ENCODE measurements around the gene SGK1.
"Not testable (repeated sequence)": the region's sequence is repeated elsewhere in the genome, so short reads cannot be mapped to it uniquely, and the experiment has no call there.

Gene SGK1

GRCh38 chr6:134276891-134277377 lies 41.0 kb downstream of the SGK1 start:
- H3K4me1 ChIP-seq (ENCODE audit: control insufficient read depth, insufficient read depth, low read length); H3K27ac ChIP-seq (ENCODE audit: extremely low read depth, low read depth, low read length); H3K4me3 ChIP-seq (ENCODE audit: low read depth, low read length); H3K36me3 ChIP-seq (ENCODE audit: control insufficient read depth in 2 of 2, insufficient read depth in 1 of 2, low read length in 2 of 2); POLR2A ChIA-PET; H3K9me3 ChIP-seq (ENCODE audit: control insufficient read depth, insufficient read depth, low read depth, low read length): not testable (repeated sequence)
- peak; percentile 51; the same call in 1 of the 2 replicates for TF ChIP-seq PRDM10 (tag by site-specific recombination; IDR thresholded peaks at IDR 0.05)
- CTCF ChIA-PET: interaction anchor here (0.6 to 1.9 kb wide), 2 partner anchors 286 to 364 kb away, joined by 3 to 5 read pairs; no protein-coding TSS in a partner anchor

GRCh38 chr6:134272374-134272773 lies 45.5 kb downstream of the SGK1 start:
- CTCF ChIA-PET: interaction anchor here (0.6 to 1.0 kb wide), 4 partner anchors 11 to 769 kb away, joined by 3 to 4 read pairs (median 3); no protein-coding TSS in a partner anchor
- Histone ChIP-seq H3K9me3 (ENCODE audit: control insufficient read depth, insufficient read depth, low read depth, low read length) (no peaks in the 10 kb centered on the region), H3K4me1 (ENCODE audit: control insufficient read depth, insufficient read depth, low read length) (peaks cover 6% of the 10 kb centered on the region), H3K36me3 (ENCODE audit: control insufficient read depth in 2 of 2, insufficient read depth in 1 of 2, low read length in 2 of 2) (no peaks in the 10 kb centered on the region), H3K27ac (ENCODE audit: extremely low read depth, low read depth, low read length) (no peak overlapping the region), H3K4me3 (ENCODE audit: low read depth, low read length) (no peak overlapping the region)
- POLR2A ChIA-PET: no interaction called here
- TF ChIP-seq ZBTB10 (tag by site-specific recombination; IDR thresholded peaks at IDR 0.05): no peak
- no peak for TF ChIP-seq ZSCAN4 (tag by site-specific recombination; IDR thresholded peaks at IDR 0.05)
- TF ChIP-seq ZNF518A (tag by site-specific recombination; conservative IDR thresholded peaks at IDR 0.05; ENCODE audit: low read depth): no peak
- TF ChIP-seq HOXD13 (CRISPR knock-in tag; IDR thresholded peaks at IDR 0.05; ENCODE audit: borderline replicate concordance): no peak
- no peak for TF ChIP-seq ZNF10 (tag by site-specific recombination; IDR thresholded peaks at IDR 0.05)
- no peak for TF ChIP-seq ZNF214 (tag by site-specific recombination; IDR thresholded peaks at IDR 0.05; ENCODE audit: borderline replicate concordance)
- TF ChIP-seq SP7 (tag by site-specific recombination; IDR thresholded peaks at IDR 0.05): no peak
- no peak for TF ChIP-seq KLF17 (tag by site-specific recombination; IDR thresholded peaks at IDR 0.05)
- no peak for TF ChIP-seq ZNF777 (tag by site-specific recombination; IDR thresholded peaks at IDR 0.05; ENCODE audit: borderline replicate concordance)
- no peak for TF ChIP-seq PRDM1 (tag by site-specific recombination; IDR thresholded peaks at IDR 0.05)
- no peak for TF ChIP-seq ZNF677 (tag by site-specific recombination; IDR thresholded peaks at IDR 0.05)
- TF ChIP-seq ZNF510 (tag by site-specific recombination; IDR thresholded peaks at IDR 0.05; ENCODE audit: insufficient replicate concordance): no peak
- TF ChIP-seq BCL6B (tag by site-specific recombination; IDR thresholded peaks at IDR 0.05): no peak
- no peak for TF ChIP-seq ZNF473 (tag by site-specific recombination; IDR thresholded peaks at IDR 0.05)
- TF ChIP-seq ZBTB17 (tag by site-specific recombination; IDR thresholded peaks at IDR 0.05): no peak
- TF ChIP-seq ZNF184 (tag by site-specific recombination; IDR thresholded peaks at IDR 0.05): no peak

Data from HEK293 (cell line).